Measurements from ENCODE around the gene RHCE.
A peak's percentile ranks its signal among the peaks of the same experiment; 100 is the strongest.
"Not testable (repeated sequence)": the region's sequence is repeated elsewhere in the genome, so short reads cannot be mapped to it uniquely, and the experiment has no call there.

The RHCE gene

GRCh38 chr1:25338986-25339385 is 81.6 kb downstream of the RHCE start:
- no peak for DNase-seq

- peak; percentile 91 for DNase-seq
Measured at GRCh38 chr1:25338188-25338981, 82.2 kb downstream of the RHCE start, which contains the start of gene TMEM50A. TMEM50A (plus strand) TSS chr1:25338334; CDS start chr1:25340487, 2,153 bp downstream.

GRCh38 chr1:25337483-25338187 is 83.0 kb downstream of the RHCE start:
- peak; percentile 24 for DNase-seq

GRCh38 chr1:25336922-25337354 is 83.7 kb downstream of the RHCE start:
- peak; percentile 29 for DNase-seq

GRCh38 chr1:25329950-25330349 is 90.7 kb downstream of the RHCE start:
- not testable (repeated sequence) for DNase-seq

- not testable (repeated sequence) for DNase-seq
Measured at GRCh38 chr1:25329336-25329735, 91.3 kb downstream of the RHCE start.

- DNase-seq, result not testable (repeated sequence)
Measured at GRCh38 chr1:25328791-25329185, 91.8 kb downstream of the RHCE start.

GRCh38 chr1:25327864-25328790 is 92.5 kb downstream of the RHCE start:
- not testable (repeated sequence) for DNase-seq

GRCh38 chr1:25324407-25324806 is 96.2 kb downstream of the RHCE start:
- not testable (repeated sequence) for DNase-seq

GRCh38 chr1:25322127-25322526 is 98.5 kb downstream of the RHCE start:
- not testable (repeated sequence) for DNase-seq

GRCh38 chr1:25320314-25320938 is 100.2 kb downstream of the RHCE start:
- DNase-seq, result not testable (repeated sequence)

- not testable (repeated sequence) for DNase-seq
Measured at GRCh38 chr1:25312806-25313470, 107.7 kb downstream of the RHCE start.

Measured in activated naive CD4-positive, alpha-beta T cell treated with Interleukin-2 at 50 U/mL for 16 hours (primary cell).